H4 (cell line): Measurements from ENCODE around the gene TBX5. TPM values are rescaled to one million over a fixed set of nuclear protein-coding genes. Genes with fewer than 3 reads are reported as not detected.

Experiments used
- DNase-seq: peaks from one replicate; pipeline ENCODE4 v3.0.0-alpha.2; 2015; ENCODE audit warnings: low spot score
- total RNA-seq: library from RNA; depleted of rRNA; stranded (reverse); fragments of >200 nt; shearing (Covaris generic); gene quantifications from 2 replicates; pipeline ENCODE4 v1.2.3, GENCODE V29; 2014

Gene TBX5
- total RNA-seq, 1 experiment from 2014 or later: not detected

DNA sequence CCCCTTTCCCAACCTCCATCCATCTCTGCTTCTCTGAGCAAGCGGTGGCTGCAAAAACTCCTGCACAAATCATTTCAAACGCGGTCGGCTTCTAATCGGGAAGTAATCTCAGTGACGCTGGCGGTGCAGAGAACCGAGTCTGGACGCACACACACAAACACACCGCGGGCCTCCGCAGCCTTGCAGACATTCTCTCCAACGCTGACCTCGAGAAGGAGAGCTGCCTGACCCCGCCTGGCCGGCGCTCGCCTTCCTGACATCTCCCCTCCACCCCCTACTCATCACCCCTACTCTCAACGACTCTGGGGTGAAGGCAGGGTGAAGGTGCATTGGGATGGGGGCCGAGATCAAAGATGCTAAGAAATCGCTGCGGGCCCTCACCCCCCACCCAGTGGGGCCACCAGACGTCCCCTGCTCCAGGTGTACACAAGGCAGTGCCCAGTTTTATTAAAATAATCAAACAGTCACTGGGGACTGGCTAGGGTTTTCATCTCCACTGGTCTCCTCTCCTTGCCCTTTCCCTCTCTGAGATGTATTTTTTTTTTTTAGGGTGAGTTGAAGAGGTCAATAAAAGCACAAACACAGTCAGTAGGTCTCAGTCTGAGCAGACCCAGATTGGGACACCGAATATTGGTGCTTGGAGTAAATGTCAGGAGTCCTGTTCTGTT, 506 bp upstream of the TBX5 start:
- no peak for DNase-seq

DNA sequence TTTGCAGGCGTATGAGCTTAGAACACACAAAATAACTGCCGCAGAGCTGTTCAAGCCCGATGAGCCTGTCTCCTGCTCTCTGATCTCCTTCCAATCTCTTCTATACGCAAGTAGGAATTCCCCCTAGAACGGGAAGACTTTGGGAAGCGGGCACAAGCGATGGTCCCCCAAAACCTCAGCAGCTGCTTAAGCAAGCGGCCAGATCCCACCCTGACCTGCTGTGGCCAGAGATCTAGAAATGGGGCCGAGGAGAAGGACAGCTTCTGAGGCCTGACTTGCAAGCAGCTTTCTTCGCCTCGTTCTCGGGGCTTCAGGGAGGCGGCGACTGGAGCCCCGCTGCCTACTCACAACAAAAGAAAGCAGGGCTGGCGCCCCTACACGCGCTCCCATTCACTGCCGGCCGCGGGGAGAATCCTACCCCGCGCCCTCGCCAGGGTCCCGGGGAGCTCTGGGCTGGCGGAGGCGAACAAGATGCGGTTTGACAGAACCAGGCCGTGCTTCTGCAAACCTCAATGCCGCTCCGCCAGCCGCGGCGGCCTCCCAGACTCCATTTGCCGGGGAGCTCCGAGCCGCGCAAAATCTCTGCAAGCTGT, 922 bp downstream of the TBX5 start:
- no peak for DNase-seq

DNA sequence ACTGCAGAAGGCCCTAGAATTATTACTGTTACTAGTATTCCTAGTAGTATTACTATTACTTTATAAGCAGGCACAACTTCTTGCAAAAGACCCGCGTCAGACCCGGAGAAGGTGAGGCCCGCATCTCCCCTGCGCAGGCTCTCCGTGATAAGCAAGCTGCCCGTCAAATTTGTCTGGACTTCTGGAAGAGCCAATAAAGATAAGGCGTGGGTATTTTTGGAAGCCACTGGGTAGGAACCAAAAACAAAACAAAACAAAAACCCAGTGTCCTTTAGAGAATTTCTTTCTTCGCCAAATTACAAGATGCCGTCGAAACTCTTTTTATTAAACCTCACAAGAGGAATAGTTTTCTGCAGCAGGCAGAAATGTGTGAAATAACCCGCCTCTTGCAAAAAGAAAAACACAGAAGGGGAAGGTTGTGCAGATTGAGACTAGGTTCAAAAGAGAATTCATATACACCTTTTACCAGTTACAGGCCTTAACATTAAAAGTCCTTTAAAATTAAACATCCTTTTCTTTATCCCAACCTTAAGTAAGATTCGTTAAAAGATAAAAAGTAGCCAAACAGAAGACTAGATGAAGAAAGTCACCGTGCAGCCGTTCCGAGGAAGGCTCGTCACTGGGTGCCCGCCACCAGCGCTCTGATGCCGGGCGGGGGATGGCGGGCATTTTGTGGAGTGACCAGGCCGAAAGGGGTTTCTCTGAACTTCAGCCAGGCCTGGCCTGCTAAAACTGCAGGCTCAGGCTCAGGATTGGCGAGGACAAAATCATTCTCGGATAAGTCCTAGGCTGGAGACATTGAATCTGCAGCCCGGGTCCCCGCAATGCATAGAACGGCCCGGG, 1.6 kb downstream of the TBX5 start:
- no peak for DNase-seq

GRCh38 chr12:114403690-114404066, 2.3 kb downstream of the TBX5 start:
- DNase-seq: no peak

GRCh38 chr12:114403011-114403689, 2.8 kb downstream of the TBX5 start:
- DNase-seq: no peak

GRCh38 chr12:114402084-114402717, 3.7 kb downstream of the TBX5 start:
- DNase-seq: no peak

GRCh38 chr12:114401328-114402083, 4.4 kb downstream of the TBX5 start:
- DNase-seq: no peak

GRCh38 chr12:114400925-114401324, 5.0 kb downstream of the TBX5 start:
- DNase-seq: no peak

DNA sequence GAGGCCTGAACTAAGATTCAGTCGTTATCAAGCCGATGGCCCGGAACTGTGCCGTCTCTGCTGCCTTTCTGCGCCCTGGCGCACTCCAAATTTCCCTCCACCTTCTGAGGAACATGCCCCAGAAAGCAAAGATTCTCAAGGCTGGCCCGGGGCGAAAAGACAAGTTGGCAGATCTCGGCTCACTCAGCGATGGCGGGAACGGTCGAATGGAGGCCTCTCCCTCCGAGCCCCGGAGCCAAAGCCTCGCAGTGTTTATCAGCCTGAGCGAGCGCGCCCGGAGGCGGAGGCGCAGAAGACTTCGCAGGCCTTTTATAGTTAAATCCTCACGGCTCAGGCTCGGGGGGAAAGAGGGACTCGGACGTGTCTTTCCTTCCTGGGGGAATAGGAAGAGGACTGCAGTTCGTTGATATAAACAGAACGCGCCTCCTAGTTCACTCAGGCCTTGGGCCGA, 5.6 kb downstream of the TBX5 start:
- DNase-seq: no peak

DNA sequence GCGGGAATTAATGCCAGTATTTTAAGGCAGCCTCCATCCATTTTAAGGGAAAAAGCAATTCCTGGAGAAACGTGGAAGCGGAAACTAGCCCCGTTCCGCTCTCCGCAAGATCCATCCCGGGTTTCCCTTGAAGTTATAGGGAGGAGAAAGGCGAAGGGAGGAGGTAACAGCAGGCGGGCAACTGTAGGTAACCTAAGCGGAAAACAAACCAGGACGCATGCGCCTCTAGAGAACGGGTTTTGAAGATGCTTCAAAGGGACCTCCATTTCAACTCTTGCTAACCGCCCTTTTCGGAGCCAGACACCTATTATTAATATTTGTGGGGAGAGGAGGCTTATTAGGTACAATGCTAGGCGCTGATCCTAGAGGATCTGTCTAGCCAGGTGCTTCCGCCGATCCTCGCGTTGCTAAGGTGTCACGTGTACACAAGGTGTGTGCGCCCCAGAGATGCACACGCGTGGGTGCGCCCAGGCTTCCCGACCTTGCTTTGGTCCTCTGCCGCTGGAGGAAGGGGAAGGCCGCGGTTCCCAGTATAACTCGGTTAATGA, 6.2 kb downstream of the TBX5 start:
- DNase-seq: no peak

DNA sequence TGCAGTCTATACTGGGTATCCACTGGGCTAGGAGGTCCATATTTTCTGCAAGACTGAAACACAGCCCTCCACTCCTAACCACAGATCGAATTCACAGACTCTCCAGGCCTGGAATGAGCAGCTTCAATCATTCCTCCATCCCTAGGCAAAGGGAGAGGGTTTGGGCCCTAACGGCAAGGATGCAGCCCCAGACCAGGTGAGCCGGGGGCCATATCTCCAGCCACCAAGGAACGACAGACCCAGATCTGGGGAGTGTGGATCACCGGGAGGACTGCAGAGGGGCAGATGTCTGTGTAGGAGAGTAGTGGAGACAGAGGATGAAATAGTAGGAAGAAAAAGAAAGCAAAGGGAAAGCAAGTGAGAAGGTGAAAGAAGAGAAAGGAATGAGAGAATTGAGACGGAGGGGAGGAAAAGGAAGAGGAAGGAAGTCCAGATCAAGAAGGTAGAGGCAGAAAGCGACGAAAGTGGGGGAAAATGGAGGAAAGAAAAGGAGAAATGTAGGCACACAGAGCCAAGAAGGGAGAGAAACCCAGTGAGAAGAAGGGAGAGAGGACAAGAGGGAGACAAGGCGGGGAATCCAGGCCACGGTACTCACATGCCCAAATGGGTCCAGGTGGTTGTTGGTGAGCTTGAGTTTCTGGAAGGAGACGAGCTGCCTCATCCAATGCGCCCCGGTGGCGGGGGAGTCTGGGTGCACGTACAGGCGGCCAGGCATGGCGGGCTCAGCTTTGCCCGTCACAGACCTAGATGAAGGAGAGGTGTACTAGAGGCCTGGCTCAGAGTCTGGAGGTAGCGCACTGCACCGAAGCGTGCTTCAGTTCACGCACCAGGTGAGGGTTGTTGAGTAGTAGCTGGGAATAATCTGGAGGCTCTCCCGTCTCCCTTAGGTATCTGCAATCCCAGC, 7.7 kb downstream of the TBX5 start:
- no peak for DNase-seq

GRCh38 chr12:114396869-114397719, 8.8 kb downstream of the TBX5 start:
- DNase-seq: no peak

- DNase-seq: no peak
Observed at GRCh38 chr12:114396153-114396868, 9.6 kb downstream of the TBX5 start.

- no peak for DNase-seq
Observed at GRCh38 chr12:114395755-114396152, 10.2 kb downstream of the TBX5 start.

- no peak for DNase-seq
Observed at GRCh38 chr12:114395233-114395632, 10.7 kb downstream of the TBX5 start.

- DNase-seq: no peak
Observed at GRCh38 chr12:114393569-114393968, 12.4 kb downstream of the TBX5 start.

- no peak for DNase-seq
Observed at GRCh38 chr12:114392909-114393308, 13.0 kb downstream of the TBX5 start.

DNA sequence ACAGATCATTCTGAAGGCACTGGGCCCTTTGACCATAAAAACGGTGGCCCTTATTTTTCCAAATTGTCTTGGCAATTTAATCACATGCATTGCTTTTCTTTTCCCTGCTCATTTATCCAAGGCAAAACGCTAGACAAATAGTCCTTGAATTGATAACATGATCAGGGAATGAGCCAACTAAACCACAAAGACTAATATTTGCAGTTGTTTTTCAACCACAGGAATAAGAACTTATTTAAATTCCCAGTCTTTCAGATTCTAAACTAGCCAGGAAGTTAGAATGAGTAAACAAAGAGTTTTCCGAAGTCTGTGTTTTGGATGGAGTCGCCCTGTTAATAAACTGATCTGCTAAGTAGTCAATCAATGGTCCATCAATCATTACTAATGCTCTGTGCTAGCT, 14.9 kb downstream of the TBX5 start:
- no peak for DNase-seq
